ENCODE data around the gene SLC40A1. TPM values are rescaled to one million over a fixed set of nuclear protein-coding genes. Genes with fewer than 3 reads are reported as not detected.

The SLC40A1 gene, protein sequence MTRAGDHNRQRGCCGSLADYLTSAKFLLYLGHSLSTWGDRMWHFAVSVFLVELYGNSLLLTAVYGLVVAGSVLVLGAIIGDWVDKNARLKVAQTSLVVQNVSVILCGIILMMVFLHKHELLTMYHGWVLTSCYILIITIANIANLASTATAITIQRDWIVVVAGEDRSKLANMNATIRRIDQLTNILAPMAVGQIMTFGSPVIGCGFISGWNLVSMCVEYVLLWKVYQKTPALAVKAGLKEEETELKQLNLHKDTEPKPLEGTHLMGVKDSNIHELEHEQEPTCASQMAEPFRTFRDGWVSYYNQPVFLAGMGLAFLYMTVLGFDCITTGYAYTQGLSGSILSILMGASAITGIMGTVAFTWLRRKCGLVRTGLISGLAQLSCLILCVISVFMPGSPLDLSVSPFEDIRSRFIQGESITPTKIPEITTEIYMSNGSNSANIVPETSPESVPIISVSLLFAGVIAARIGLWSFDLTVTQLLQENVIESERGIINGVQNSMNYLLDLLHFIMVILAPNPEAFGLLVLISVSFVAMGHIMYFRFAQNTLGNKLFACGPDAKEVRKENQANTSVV
- 100 to 1,000 TPM; 101 to 289 (median 134) TPM for total RNA-seq
- long read RNA-seq, transcript SLC40A1-201 (8 exons, 3,442 nt): major isoform, 132 of 156 reads
- long read RNA-seq, partial matches to known transcripts: 8 of 156 reads
- long read RNA-seq, other reads (novel, unspliced or antisense): 16 of 156 reads

DNA sequence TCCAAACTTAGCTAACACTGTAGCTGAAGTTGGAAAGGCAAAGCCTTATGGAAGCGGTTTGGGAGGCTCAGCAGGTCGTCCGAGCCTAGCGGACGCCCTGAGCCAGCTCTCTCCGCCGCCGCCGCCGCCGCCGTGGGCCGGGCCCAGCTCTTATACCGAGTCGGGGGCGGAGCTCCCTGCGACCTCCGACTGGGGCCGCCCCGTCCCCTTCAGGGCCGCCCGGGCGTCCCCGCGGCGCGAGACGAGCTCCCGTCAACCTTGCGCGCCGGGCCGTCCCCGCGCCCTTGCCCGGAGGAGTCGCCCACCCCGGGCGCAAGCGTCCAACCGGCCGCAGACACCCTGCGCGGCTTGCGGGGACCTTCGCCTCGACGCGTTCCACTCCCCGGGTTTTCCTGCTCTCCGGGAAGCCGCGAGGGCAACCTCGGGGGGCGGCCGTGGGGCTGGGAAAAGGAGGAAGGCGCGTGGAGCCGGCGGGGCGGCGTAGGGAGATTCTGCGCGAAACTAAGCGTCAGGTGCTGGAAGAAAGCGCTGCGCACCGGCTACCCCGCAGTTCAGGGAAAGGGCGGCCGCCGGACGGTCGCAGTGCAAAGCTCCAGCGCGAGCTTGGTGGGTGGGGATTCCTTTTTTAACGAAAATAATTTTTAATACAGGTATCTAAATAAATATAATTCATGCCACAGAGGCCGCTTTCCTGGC is at the start of gene SLC40A1:
SLC40A1 (minus strand) TSS at position 129 of the 696 bp plus-strand sequence. CDS start 326 bp downstream, outside the sequence.
- WGBS (ENCODE audit: insufficient coverage, low coverage, low lambda C conversion rate, missing lambda C conversion rate): 1% methylated on average over 52 of the region's 78 CpGs
- intact Hi-C loops (cut with DNase I): no loop called here
- ATAC-seq (peak; percentile 86 to 97 (median 89)), DNase-seq (peak; percentile 92 to 93 (median 93))
- peak within 1 kb of the TSS; percentile 51 to 82 (median 72) for H3K4me3 ChIP-seq
- peaks cover 0 to 10% (median 0%) of the 10 kb centered on the region in 4 donors for H3K36me3 ChIP-seq
- no peaks in the 10 kb centered on the region for H3K27me3 ChIP-seq
- TF ChIP-seq POLR2A (IDR thresholded peaks at IDR 0.05): peak; percentile 98
- TF ChIP-seq, protein P1, sequence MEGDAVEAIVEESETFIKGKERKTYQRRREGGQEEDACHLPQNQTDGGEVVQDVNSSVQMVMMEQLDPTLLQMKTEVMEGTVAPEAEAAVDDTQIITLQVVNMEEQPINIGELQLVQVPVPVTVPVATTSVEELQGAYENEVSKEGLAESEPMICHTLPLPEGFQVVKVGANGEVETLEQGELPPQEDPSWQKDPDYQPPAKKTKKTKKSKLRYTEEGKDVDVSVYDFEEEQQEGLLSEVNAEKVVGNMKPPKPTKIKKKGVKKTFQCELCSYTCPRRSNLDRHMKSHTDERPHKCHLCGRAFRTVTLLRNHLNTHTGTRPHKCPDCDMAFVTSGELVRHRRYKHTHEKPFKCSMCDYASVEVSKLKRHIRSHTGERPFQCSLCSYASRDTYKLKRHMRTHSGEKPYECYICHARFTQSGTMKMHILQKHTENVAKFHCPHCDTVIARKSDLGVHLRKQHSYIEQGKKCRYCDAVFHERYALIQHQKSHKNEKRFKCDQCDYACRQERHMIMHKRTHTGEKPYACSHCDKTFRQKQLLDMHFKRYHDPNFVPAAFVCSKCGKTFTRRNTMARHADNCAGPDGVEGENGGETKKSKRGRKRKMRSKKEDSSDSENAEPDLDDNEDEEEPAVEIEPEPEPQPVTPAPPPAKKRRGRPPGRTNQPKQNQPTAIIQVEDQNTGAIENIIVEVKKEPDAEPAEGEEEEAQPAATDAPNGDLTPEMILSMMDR (IDR thresholded peaks at IDR 0.05): peak in 1 of 4 donors; percentile 7
- peak within 1 kb of the TSS; percentile 79 to 91 (median 88) for H3K27ac ChIP-seq
- no peaks in the 10 kb centered on the region for H3K9me3 ChIP-seq
- H3K4me1 ChIP-seq: peaks cover 0 to 42% (median 6%) of the 10 kb centered on the region in 4 donors

- no peaks in the 10 kb centered on the region for H3K27me3 ChIP-seq
- no peaks in the 10 kb centered on the region for H3K36me3 ChIP-seq
- whole genome bisulfite sequencing (ENCODE audit: insufficient coverage, low coverage, low lambda C conversion rate, missing lambda C conversion rate): 53% methylated on average over 10 of the region's 10 CpGs
- peak in 3 of 4 donors; percentile 28 to 42 (median 33) for ATAC-seq
- no peak overlapping the region for H3K4me3 ChIP-seq
- TF ChIP-seq POLR2A (IDR thresholded peaks at IDR 0.05): no peak
- TF ChIP-seq, protein P1 (IDR thresholded peaks at IDR 0.05): no peak
- intact Hi-C loops (cut with DNase I): loop anchor here in 1 of 2 donors (10.0 kb wide), 1 partner anchor 155 kb away; no protein-coding TSS in a partner anchor
- H3K9me3 ChIP-seq: no peaks in the 10 kb centered on the region
- H3K4me1 ChIP-seq: no peaks in the 10 kb centered on the region
- H3K27ac ChIP-seq: peak overlapping the region in 1 of 3 donors; percentile 20
- DNase-seq: no peak
Observed at GRCh38 chr2:189629531-189630453, 49.2 kb upstream of the SLC40A1 start.

DNA sequence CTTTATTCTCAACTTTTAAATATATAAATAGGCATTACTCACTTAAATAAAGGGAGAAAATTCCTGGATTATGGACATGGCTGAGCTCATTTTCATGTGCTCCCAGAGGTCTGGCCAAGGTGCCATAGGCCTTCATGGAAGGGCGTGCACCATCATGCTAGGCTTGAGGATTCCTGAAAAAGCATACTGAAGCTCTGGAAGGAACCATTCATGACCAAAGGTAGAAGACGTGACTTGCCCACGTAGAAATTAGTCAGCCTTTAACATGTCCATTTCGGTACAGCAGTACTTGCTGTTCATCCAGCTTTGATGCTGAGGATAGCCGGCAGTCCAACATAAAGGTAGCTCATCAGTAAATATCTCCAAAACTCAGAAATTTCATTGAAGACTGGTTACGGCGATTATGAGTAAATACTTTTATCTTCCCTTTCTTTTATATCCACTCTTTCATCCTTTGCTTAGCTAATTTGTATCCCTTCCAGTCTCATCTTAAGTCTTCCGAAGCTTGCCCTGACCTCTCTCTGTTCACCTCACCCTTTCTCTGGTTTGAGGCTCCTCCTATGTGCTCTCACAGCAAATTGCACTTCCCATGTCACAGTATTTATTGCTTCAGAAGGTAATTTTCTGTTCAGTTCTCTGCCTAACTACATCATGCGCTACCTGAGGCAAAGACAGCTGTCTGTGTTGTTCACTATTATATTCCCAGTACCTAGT is 48.4 kb upstream of the SLC40A1 start:
- Histone ChIP-seq H3K4me1 (no peaks in the 10 kb centered on the region), H3K36me3 (no peaks in the 10 kb centered on the region), H3K27me3 (no peaks in the 10 kb centered on the region), H3K4me3 (no peak overlapping the region), H3K27ac (peak overlapping the region in 1 of 3 donors; percentile 20), H3K9me3 (no peaks in the 10 kb centered on the region)
- intact Hi-C loops (cut with DNase I): no loop called here
- ATAC-seq (peak; percentile 58 to 77 (median 75)), DNase-seq (no peak)
- WGBS (ENCODE audit: insufficient coverage, low coverage, low lambda C conversion rate, missing lambda C conversion rate): 85% methylated on average over 6 of the region's 9 CpGs
- TF ChIP-seq, protein P1 (IDR thresholded peaks at IDR 0.05): peak; percentile 7 to 34 (median 28)
- TF ChIP-seq POLR2A (IDR thresholded peaks at IDR 0.05): no peak
